NK-92 (cell line): ENCODE data around the gene ADCY5.

Experiments used
- DNase-seq: peaks from one replicate; lab custom pipeline; 2025; ENCODE audit not compliant: unreplicated experiment; lab: John Stamatoyannopoulos, UW

ADCY5 gene

GRCh38 chr3:123459862-123460261, 11.0 kb upstream of the ADCY5 start:
- DNase-seq = no peak

GRCh38 chr3:123458255-123458654, 9.4 kb upstream of the ADCY5 start:
- DNase-seq = no peak

GRCh38 chr3:123457841-123458240, 9.0 kb upstream of the ADCY5 start:
- no peak for DNase-seq

GRCh38 chr3:123453675-123454074, 4.8 kb upstream of the ADCY5 start:
- DNase-seq = no peak

GRCh38 chr3:123451186-123451585, 2.3 kb upstream of the ADCY5 start:
- DNase-seq = no peak

GRCh38 chr3:123449997-123450604, 1.2 kb upstream of the ADCY5 start:
- DNase-seq = no peak

- DNase-seq = no peak
Measured at GRCh38 chr3:123449102-123449996, 459 bp upstream of the ADCY5 start.

GRCh38 chr3:123447749-123448517, 957 bp downstream of the ADCY5 start:
- no peak for DNase-seq

- DNase-seq = no peak
Measured at GRCh38 chr3:123447416-123447748, 1.5 kb downstream of the ADCY5 start.

GRCh38 chr3:123446610-123447109, 2.2 kb downstream of the ADCY5 start:
- no peak for DNase-seq

- no peak for DNase-seq
Measured at GRCh38 chr3:123446210-123446609, 2.7 kb downstream of the ADCY5 start.

- DNase-seq = no peak
Measured at GRCh38 chr3:123445702-123446101, 3.2 kb downstream of the ADCY5 start.

- DNase-seq = no peak
Measured at GRCh38 chr3:123444744-123445143, 4.1 kb downstream of the ADCY5 start.

- no peak for DNase-seq
Measured at GRCh38 chr3:123444023-123444422, 4.9 kb downstream of the ADCY5 start.

- no peak for DNase-seq
Measured at GRCh38 chr3:123442908-123443307, 6.0 kb downstream of the ADCY5 start.

- no peak for DNase-seq
Measured at GRCh38 chr3:123442125-123442524, 6.8 kb downstream of the ADCY5 start.

- DNase-seq = no peak
Measured at GRCh38 chr3:123439806-123440580, 8.9 kb downstream of the ADCY5 start.

- DNase-seq = no peak
Measured at GRCh38 chr3:123432832-123433523, 15.9 kb downstream of the ADCY5 start.

- no peak for DNase-seq
Measured at GRCh38 chr3:123431658-123432324, 17.1 kb downstream of the ADCY5 start.
